ENCODE data around the gene HSP90AB1. TPM values are rescaled to one million over a fixed set of nuclear protein-coding genes. Genes with fewer than 3 reads are reported as not detected.

The HSP90AB1 gene
- total and polyA plus RNA-seq, 9 of the 15 experiments (the other 6 are each of a cell fraction or from before 2014, with no cell fraction given) = 1,780 to 3,358 (median 2,262) TPM

DNA sequence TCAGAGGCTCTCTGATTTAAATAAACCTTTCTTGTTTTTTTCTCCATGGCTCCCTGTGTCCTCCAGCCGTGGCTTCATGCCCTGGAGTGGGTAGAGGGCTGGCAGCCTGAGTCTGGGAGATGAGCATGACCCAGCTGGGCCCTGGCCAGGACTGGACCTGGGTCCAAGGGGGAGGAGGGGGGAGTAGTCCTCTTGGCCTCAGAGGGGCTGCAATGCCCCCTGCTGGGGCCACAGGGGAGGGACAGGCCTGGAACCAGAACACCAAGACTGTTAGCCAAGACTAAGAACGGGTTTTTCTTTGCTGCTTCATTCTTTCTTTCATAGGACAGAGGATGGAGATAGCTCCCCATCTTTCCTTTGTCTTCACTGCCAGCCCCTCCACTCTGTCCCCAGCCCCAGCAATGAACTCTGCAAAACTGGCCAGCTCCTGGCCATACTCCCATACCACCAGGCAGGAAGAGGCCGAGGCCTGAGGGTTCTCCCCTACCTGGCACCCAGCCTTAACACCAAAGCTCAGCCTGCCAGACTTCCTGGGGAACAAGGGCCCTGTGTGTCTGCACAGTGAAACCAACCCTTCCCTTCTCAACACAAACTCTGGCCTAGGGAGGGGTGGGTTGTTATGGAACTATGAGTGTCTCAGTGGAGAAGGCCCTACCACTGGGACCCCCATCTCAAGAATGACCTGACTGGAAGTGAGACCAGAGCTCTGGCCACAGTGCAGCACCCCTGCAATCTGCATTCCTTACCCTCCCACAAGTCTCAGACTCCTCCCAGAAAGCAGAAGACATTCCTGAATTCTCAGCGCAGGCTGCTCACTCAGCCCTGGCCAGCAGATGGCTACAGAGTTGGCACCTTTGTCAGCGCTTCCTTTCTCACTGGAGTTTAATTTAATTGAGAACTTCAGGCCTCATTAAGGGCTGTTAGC lies 12.5 kb upstream of the HSP90AB1 start:
- POLR2A ChIA-PET = interaction anchor here (0.6 to 6.0 kb wide), 9 partner anchors 8 to 385 kb away, joined by 3 to 90 read pairs (median 3); partner anchors contain the start of genes HSP90AB1 and SLC29A1
- ATAC-seq (peak; percentile 77), DNase-seq (ENCODE audit: extremely low read depth in 1 of 4, low spot score in 3 of 4) (peak; percentile 80 to 85 (median 82)), FAIRE-seq (peak; percentile 86)
- in situ Hi-C loops (cut with MboI) = loop anchor here (5.0 kb wide), 1 partner anchor 62 kb away; no protein-coding TSS in a partner anchor
- Histone ChIP-seq H3K9ac (ENCODE audit: insufficient read depth in 1 of 2, low read depth in 2 of 2, low read length in 2 of 2) (no peak overlapping the region), H3K9me1 (ENCODE audit: control insufficient read depth, insufficient read depth, low read length) (no peaks in the 10 kb centered on the region), H3K36me3 (ENCODE audit: control insufficient read depth, insufficient read depth, low read length) (peaks cover 56% of the 10 kb centered on the region), H3K27ac (ENCODE audit: extremely low read depth, low read depth, low read length) (no peak overlapping the region), H4K20me1 (replicated peaks; ENCODE audit: control insufficient read depth, insufficient read depth, low read length) (no peaks in the 10 kb centered on the region), H2AFZ (ENCODE audit: low read depth, low read length) (no peak overlapping the region), H3K9me3 (replicated peaks; ENCODE audit: control insufficient read depth, insufficient read depth, low read depth, low read length) (no peaks in the 10 kb centered on the region), H3K4me2 (ENCODE audit: insufficient read depth, low read length) (no peak overlapping the region), H3K79me2 (ENCODE audit: control insufficient read depth, insufficient read depth, low read length) (no peaks in the 10 kb centered on the region), H3K4me1 (replicated peaks in 1 of 2; ENCODE audit: control insufficient read depth in 2 of 2, insufficient read depth in 2 of 2, low read length in 2 of 2) (peaks cover 16 to 37% of the 10 kb centered on the region in 2 experiments; a peak in 4 of 5 replicates), H3K27me3 (ENCODE audit: control insufficient read depth in 2 of 2, insufficient read depth in 2 of 2, low read length in 2 of 2) (no peaks in the 10 kb centered on the region), H3K4me3 (no peak overlapping the region)
- intact Hi-C loops (cut with micrococcal nuclease) = loop anchor here (1.0 kb wide), 1 partner anchor 62 kb away; no protein-coding TSS in a partner anchor
- CTCF ChIA-PET (ENCODE audit: low intra/inter-chr PET ratio) = interaction anchor here (0.8 to 3.3 kb wide), 3 partner anchors 62 to 138 kb away, joined by 3 to 26 read pairs (median 7); no protein-coding TSS in a partner anchor
- no TSS peak for BruUV-seq (replicated peaks)
- 64% methylated on average over 5 of the region's 5 CpGs for WGBS (ENCODE audit: insufficient coverage, low coverage, missing lambda C conversion rate)
- TF ChIP-seq SNIP1 (IDR thresholded peaks at IDR 0.05; ENCODE audit: low read depth) (no peak), MCM2 (IDR thresholded peaks at IDR 0.05; ENCODE audit: low read depth) (no peak), MCM7 (IDR thresholded peaks at IDR 0.05) (no peak), RFX5 (IDR thresholded peaks at IDR 0.05; ENCODE audit: low read depth, low read length) (no peak), NRF1 (conservative IDR thresholded peaks at IDR 0.05 in 1 of 2, IDR thresholded peaks at IDR 0.05 in 1 of 2) (no peak), RBM14 (IDR thresholded peaks at IDR 0.05; ENCODE audit: borderline replicate concordance, insufficient read depth, low read depth, low read length) (no peak), ZNF76 (CRISPR knock-in tag; IDR thresholded peaks at IDR 0.05; ENCODE audit: borderline replicate concordance) (no peak), CBFA2T3 (IDR thresholded peaks at IDR 0.05) (no peak), KLF6 (CRISPR knock-in tag; IDR thresholded peaks at IDR 0.05; ENCODE audit: borderline replicate concordance) (no peak), HNRNPL (IDR thresholded peaks at IDR 0.05; ENCODE audit: low read depth, low read length) (no peak), SRSF9 (IDR thresholded peaks at IDR 0.05; ENCODE audit: borderline replicate concordance, low read depth, low read length) (no peak), SMARCB1 (IDR thresholded peaks at IDR 0.05; ENCODE audit: insufficient read length, low read depth) (no peak), KLF16 (IDR thresholded peaks at IDR 0.05) (peak; percentile 37; the same call in 1 of the 2 replicates), BCLAF1 (IDR thresholded peaks at IDR 0.05; ENCODE audit: borderline replicate concordance in 1 of 2, control insufficient read depth in 1 of 2, low read depth in 2 of 2, low read length in 1 of 2) (no peak)
- TF ChIP-seq, protein P1, sequence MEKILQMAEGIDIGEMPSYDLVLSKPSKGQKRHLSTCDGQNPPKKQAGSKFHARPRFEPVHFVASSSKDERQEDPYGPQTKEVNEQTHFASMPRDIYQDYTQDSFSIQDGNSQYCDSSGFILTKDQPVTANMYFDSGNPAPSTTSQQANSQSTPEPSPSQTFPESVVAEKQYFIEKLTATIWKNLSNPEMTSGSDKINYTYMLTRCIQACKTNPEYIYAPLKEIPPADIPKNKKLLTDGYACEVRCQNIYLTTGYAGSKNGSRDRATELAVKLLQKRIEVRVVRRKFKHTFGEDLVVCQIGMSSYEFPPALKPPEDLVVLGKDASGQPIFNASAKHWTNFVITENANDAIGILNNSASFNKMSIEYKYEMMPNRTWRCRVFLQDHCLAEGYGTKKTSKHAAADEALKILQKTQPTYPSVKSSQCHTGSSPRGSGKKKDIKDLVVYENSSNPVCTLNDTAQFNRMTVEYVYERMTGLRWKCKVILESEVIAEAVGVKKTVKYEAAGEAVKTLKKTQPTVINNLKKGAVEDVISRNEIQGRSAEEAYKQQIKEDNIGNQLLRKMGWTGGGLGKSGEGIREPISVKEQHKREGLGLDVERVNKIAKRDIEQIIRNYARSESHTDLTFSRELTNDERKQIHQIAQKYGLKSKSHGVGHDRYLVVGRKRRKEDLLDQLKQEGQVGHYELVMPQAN (IDR thresholded peaks at IDR 0.05; ENCODE audit: borderline replicate concordance) = no peak

Measured in K562 (cell line).